Parathyroid adenoma (tissue), 2 donors: Measurements from ENCODE around the gene RAB43.
"Not testable (repeated sequence)": the region's sequence is repeated elsewhere in the genome, so short reads cannot be mapped to it uniquely, and the experiment has no call there.

Experiments
- H2AFZ ChIP-seq: fragments of 300-600 bp; sonication (generic); one replicate; pipeline ENCODE4 v1.7.0; 2017; ENCODE audit warnings: antibody characterized with exemption, mild to moderate bottlenecking
- H3K27ac ChIP-seq: fragments of 300-600 bp; sonication (generic); one replicate; pipeline ENCODE4 v1.7.0; 2017
- H3K27me3 ChIP-seq: fragments of 300-600 bp; sonication (generic); one replicate; pipeline ENCODE4 v1.7.0; 2017; ENCODE audit warnings: low read length; ENCODE audit not compliant: control insufficient read depth, insufficient read depth
- H3K36me3 ChIP-seq: fragments of 300-600 bp; sonication (generic); one replicate; pipeline ENCODE4 v1.7.0; 2017; ENCODE audit warnings: low read length; ENCODE audit not compliant: control insufficient read depth, insufficient read depth
- H3K4me1 ChIP-seq: fragments of 300-600 bp; sonication (generic); one replicate; pipeline ENCODE4 v1.7.0; 2017; ENCODE audit warnings: control low read depth
- H3K4me2 ChIP-seq: fragments of 300-600 bp; sonication (generic); one replicate; pipeline ENCODE4 v1.7.0; 2017; ENCODE audit warnings: low read length
- H3K4me3 ChIP-seq: fragments of 300-600 bp; sonication (generic); one replicate; pipeline ENCODE4 v1.7.0; 2017; ENCODE audit warnings: low read depth, low read length
- H3K79me2 ChIP-seq: fragments of 300-600 bp; sonication (generic); one replicate; pipeline ENCODE4 v1.7.0; 2017; ENCODE audit warnings: control low read depth
- H3K9ac ChIP-seq: fragments of 300-600 bp; sonication (generic); one replicate; pipeline ENCODE4 v1.7.0; 2017; ENCODE audit warnings: mild to moderate bottlenecking
- H3K9me3 ChIP-seq: fragments of 300-600 bp; sonication (generic); one replicate; pipeline ENCODE4 v1.7.0; 2017; ENCODE audit warnings: low read length; ENCODE audit not compliant: control insufficient read depth
- TF ChIP-seq, protein P1 (sequence below): fragments of 300-600 bp; sonication (generic); IDR thresholded peaks from one replicate; pipeline ENCODE4 v1.7.0; 2017; ENCODE audit warnings: antibody characterized with exemption, mild to moderate bottlenecking
- donor health status: primary hyperparathyroidism.

RAB43 gene

GRCh38 chr3:129103296-129103695, 18.3 kb downstream of the RAB43 start:
- Histone ChIP-seq H3K4me2 (no peak overlapping the region), H3K4me1 (no peaks in the 10 kb centered on the region), H3K9me3 (no peaks in the 10 kb centered on the region), H3K27ac (no peak overlapping the region), H2AFZ (no peak overlapping the region), H3K36me3 (no peaks in the 10 kb centered on the region), H3K27me3 (no peaks in the 10 kb centered on the region), H3K79me2 (peaks cover 65% of the 10 kb centered on the region), H3K9ac (no peak overlapping the region), H3K4me3 (no peak overlapping the region)
- TF ChIP-seq, protein P1, sequence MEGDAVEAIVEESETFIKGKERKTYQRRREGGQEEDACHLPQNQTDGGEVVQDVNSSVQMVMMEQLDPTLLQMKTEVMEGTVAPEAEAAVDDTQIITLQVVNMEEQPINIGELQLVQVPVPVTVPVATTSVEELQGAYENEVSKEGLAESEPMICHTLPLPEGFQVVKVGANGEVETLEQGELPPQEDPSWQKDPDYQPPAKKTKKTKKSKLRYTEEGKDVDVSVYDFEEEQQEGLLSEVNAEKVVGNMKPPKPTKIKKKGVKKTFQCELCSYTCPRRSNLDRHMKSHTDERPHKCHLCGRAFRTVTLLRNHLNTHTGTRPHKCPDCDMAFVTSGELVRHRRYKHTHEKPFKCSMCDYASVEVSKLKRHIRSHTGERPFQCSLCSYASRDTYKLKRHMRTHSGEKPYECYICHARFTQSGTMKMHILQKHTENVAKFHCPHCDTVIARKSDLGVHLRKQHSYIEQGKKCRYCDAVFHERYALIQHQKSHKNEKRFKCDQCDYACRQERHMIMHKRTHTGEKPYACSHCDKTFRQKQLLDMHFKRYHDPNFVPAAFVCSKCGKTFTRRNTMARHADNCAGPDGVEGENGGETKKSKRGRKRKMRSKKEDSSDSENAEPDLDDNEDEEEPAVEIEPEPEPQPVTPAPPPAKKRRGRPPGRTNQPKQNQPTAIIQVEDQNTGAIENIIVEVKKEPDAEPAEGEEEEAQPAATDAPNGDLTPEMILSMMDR = no peak

DNA sequence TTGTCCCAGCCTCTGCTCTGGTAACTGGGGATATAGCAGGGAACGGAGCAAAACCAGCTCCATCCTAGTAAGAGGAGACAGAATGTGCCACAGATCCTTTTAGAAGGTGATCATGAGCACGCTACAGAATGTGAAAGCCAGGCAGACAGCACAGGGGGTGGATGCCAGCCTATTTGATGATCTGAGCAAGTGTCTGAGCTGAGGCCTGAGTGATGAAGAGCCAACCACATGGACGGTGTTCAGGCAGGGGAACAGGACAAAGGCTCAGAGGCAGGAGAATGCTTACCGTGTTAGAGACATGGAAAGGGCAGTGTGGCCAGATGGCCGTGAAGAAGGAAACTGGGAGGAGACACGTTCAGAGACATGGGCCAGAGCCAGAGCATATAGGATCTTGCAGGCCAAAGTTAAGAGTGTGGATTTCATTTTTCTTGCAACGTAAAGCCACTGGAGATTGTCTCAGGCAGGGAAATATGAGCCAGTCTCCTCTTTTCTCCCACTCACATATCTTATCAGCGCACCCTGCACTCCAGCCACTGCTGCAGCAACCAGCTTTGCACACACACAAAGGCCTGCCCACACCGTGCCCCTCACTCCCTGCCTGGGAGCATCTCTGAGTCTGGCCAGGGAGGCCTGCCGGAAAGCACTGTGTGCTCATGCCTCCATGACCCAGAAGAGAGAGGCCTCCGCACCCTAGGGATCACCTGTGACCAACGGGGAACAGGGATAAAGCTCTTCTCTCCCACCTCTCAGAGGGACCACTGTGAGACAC, 20.1 kb downstream of the RAB43 start:
- Histone ChIP-seq H3K4me1 (no peaks in the 10 kb centered on the region), H3K27me3 (no peaks in the 10 kb centered on the region), H3K4me2 (no peak overlapping the region), H3K79me2 (peaks cover 61% of the 10 kb centered on the region), H3K9ac (no peak overlapping the region), H3K9me3 (no peaks in the 10 kb centered on the region), H3K27ac (no peak overlapping the region), H3K36me3 (no peaks in the 10 kb centered on the region), H3K4me3 (no peak overlapping the region), H2AFZ (no peak overlapping the region)
- TF ChIP-seq, protein P1 = no peak

DNA sequence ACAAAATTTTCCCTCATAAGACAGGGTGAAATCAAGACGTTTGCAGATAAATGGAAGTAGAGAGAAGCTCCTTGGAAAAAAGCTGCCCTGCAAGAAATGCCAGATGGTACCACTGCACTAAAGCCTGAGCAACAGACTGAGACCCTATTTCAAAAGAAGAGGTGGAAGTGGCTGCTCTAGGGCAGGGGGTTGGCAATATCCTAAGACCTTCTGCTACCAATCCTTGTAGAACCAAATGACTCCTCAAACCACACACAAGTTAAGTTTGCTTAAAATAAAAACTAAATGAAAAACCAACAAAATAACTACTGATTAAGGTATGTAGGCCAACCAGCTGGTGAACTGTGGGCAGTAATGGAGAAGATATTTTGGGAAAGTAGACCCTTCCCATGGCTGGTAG, 21.3 kb downstream of the RAB43 start:
- H3K4me3 ChIP-seq = no peak overlapping the region
- H3K4me2 ChIP-seq = no peak overlapping the region
- H2AFZ ChIP-seq = no peak overlapping the region
- no peaks in the 10 kb centered on the region for H3K9me3 ChIP-seq
- no peak overlapping the region for H3K9ac ChIP-seq
- no peak overlapping the region for H3K27ac ChIP-seq
- TF ChIP-seq, protein P1 = no peak
- H3K27me3 ChIP-seq = no peaks in the 10 kb centered on the region
- H3K4me1 ChIP-seq = no peaks in the 10 kb centered on the region
- H3K36me3 ChIP-seq = no peaks in the 10 kb centered on the region
- H3K79me2 ChIP-seq = peaks cover 57% of the 10 kb centered on the region

- no peak overlapping the region for H3K9ac ChIP-seq
- H2AFZ ChIP-seq = no peak overlapping the region
- no peaks in the 10 kb centered on the region for H3K9me3 ChIP-seq
- no peak overlapping the region for H3K27ac ChIP-seq
- no peaks in the 10 kb centered on the region for H3K27me3 ChIP-seq
- no peak overlapping the region for H3K4me3 ChIP-seq
- no peaks in the 10 kb centered on the region for H3K4me1 ChIP-seq
- TF ChIP-seq, protein P1 = no peak
- H3K4me2 ChIP-seq = no peak overlapping the region
- no peaks in the 10 kb centered on the region for H3K36me3 ChIP-seq
- peaks cover 20% of the 10 kb centered on the region for H3K79me2 ChIP-seq
These were observed 26.3 kb downstream of the RAB43 start for GRCh38 chr3:129095285-129095684.

DNA sequence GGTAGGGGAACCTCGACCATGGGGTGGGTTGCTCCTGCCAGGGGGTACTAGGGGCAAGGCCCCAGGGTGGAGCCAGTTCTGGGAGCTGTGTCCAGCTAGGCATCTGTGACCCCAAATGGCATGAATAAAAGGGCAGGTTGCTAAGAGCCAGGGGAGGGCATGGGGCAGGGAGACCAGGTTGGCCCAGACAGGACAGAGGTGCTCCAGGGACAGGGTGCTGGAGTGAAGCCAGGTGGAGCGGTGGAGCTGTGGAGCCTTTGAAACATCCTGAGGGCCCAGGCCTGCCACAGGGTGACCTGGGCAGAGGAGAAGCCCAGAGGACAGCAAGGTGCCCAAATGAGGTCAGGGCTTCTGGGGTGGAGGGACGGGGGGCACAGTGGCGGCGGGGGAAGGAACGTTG, 33.3 kb downstream of the RAB43 start:
- H3K4me2 ChIP-seq, H3K4me1 ChIP-seq, H3K36me3 ChIP-seq, H3K9ac ChIP-seq, H3K27ac ChIP-seq, H3K9me3 ChIP-seq, H3K4me3 ChIP-seq, H3K79me2 ChIP-seq, H2AFZ ChIP-seq, H3K27me3 ChIP-seq: not testable (repeated sequence)

DNA sequence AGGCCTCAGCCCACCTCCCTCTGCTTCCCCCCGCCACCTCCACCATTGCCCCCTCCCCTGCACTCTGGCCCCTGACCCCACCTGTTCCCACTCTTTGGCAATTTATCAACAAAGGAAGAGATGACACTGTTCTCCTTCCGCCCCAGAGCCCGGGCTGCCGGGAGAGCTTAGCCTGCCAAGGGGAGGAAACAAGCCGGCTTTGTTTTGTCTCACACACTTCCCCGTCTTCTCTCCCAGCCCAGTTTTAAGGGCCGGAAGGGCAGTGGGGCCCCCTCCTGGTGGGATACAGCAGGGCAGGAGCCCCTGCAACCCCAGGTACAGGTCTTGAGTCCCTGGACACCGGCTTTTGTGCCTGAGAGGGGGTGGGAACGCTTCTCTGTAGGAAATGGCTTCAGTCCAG, 33.7 kb downstream of the RAB43 start:
- not testable (repeated sequence) for H3K4me1 ChIP-seq, H3K79me2 ChIP-seq, H3K9me3 ChIP-seq, H3K27ac ChIP-seq, H3K36me3 ChIP-seq, H3K4me3 ChIP-seq, H3K27me3 ChIP-seq, H3K4me2 ChIP-seq, H3K9ac ChIP-seq, H2AFZ ChIP-seq
